HG03342 (cell line): ENCODE data around the gene DCLK1.
"Not testable (repeated sequence)": the region's sequence is repeated elsewhere in the genome, so short reads cannot be mapped to it uniquely, and the experiment has no call there.

Experiments
- ATAC-seq: cut with Tn5 transposase; IDR thresholded peaks from one replicate; pipeline ENCODE4 v1.9.1; 2021; ENCODE audit warnings: mild to moderate bottlenecking, moderate library complexity; ENCODE audit not compliant: unreplicated experiment

DCLK1 gene

GRCh38 chr13:35988648-35989081 is 142.5 kb downstream of the DCLK1 start:
- ATAC-seq, result no peak

DNA sequence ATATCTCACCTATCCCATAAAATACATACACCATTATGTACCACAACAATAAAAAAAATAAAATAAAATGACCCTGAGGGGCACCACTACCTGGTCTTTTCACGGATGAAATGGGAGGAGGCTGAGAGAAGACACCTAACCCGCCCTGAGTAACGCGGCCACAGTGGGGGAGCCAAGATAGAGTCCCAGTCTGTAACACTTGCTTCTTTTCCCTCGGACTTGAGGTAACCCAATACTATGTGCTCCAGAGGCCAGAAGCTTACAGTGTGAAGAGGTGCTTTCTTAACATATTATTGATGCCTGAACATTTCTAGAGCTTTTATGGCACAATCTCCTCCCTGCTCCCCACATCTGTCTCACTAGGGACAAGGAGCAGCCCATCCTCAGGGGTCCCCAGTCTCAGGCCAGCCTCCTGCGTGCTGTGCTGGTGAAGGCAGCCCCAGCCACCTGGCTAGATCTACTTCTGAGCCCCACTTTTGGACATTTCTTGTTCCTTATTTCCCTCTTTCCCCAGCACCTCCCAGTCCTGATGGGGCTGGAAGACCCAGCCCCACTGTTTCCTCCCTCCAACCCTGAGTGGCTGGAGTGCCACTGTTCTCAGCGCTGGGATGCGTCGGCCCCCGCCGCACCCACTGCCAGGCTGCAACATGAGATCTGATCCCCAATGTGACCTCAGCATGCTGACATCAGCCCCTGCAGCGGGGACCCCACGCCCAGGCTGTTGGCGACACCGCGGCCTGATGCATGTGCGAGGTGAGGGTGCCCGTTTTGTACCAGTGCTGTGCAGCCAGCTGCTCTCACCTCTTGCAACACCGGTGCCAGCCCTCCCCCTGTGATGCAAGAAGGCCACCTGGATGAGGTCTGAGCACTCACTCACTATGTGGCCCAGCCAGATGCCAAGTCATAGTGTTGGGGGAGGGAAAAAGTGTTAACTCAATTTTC is 143.3 kb downstream of the DCLK1 start:
- ATAC-seq, result no peak

DNA sequence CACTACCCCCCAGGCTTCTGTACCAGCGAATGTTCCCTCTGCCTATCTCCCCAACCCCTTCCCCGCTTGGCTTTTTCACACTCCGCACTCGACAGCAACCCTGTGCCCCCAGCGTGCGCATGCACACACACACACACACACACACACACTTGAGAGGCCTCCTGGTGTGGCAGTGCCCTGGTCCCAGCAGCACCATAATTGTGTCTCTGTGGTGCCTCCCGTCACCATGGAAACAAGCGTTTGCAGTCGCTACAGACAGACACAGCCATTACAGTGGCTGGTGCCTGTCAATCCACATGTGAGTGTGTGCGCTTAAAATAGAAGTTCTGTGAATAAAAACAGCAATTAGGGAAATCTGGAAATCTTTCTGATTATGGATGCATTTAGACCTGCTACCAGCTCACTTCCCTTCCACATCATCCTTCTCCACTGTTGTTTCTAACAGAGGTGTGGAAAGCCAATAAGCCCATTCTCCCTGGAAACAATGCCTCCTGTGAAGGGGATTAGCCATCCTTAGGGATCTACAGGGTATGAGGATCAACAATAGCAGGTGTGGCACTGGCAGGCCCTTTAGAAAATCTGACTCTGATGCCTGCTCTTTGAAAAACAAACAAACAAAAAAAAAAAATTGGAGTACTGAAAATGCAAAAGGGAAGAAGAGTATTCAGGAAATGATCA is 146.3 kb downstream of the DCLK1 start:
- ATAC-seq, result no peak

DNA sequence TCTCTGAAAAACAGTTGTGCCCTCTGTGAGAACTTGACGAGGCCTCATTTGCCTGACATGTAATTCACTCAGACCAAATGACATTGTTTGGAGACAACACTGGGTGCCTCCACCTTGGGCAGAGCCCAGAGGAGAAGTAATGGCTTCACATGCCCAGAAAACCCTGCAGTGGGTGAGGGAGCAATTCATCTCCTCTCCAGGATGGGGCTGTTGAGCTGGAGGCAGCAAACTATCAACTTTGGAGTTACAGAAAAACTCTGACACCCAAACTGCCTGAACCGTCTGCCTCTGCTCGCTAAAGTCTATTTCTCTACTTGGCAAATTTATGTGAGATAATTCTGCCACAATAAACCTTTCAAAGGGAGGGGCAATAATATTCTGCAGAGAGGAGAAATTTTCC is 146.9 kb downstream of the DCLK1 start:
- no peak for ATAC-seq

DNA sequence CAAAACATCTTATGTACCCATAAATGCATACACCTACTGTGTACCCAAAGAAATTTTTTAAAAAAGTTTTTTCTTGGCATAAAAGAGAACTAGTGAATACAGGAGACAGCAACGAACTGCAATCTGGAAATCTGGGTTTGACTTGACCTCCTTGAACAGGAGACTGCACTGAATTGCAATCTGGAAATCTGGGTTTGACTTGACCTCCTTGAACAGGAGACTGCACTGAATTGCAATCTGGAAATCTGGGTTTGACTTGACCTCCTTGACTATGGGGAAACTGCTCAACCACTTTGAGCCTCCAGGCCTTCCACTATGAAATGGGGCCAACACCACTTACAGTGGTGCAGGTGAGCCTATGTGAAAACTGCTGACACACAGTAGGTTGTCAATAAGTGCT is 147.5 kb downstream of the DCLK1 start:
- ATAC-seq, result not testable (repeated sequence)

DNA sequence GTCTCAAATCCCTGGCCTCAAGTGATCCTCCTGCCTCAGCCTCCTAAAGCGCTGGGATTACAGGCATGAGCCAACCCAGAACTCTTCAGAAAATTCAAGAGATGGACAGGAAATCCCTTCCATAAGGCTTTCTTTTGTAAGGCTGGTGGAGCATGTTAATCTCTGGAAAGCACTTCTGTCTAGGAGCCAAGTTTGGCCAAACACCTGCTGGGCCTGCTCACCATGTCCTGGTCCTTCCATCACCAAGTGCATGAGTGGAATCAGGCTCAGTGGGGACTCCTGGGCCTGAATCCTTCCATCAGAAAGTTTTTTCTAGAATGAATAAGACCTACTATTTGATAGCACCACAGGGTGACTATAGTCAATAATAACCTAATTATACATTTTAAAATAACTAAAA is 148.0 kb downstream of the DCLK1 start:
- ATAC-seq, result no peak

DNA sequence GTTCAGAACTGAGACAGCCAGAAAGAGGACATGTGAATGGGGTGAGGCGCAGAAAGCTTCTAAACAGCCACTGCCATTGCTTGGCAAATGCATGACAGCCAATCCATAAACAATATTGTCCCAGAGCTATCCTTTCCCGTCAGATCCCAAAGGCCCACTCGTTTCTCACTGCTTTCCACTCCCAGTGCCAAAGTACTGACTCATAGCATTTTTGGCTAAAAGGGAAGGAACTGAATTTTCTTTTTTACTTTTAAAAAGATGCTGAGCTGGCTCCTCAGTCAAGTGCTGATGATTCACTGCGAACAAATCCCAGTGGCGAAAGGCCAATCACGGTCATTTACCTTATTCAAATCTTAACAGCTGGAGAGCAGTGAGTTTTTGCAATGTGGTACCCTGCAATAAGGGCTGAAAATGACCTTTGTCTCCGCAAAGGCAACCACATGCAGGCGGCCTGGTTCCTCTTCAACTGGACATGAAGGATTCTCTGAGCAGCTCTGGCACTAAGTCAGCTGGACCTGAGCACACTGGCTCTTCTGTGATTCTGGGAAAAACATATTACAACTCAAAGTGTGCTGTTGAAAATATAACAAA is 151.7 kb downstream of the DCLK1 start:
- ATAC-seq, result no peak

- ATAC-seq, result no peak
Observed at GRCh38 chr13:35978607-35979316, 152.4 kb downstream of the DCLK1 start.

DNA sequence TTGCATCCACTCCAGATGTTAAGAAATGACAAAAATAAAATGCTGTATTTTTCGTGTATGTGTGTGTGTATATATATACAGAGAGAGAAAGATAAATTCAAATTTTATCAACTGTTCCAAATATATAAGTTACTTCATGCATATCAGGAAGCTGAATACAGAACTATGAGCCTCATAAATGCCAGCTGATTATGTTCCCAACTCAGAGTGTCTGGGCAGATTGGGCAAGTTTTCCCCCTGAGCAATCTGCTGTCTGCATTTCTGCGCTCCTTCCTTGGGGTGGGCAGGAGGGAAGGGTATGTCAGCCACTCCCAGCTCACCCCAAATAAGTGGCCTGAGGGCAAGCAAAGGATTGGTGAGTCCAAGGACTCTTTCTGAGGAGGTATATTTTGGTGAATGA is 154.1 kb downstream of the DCLK1 start:
- no peak for ATAC-seq

DNA sequence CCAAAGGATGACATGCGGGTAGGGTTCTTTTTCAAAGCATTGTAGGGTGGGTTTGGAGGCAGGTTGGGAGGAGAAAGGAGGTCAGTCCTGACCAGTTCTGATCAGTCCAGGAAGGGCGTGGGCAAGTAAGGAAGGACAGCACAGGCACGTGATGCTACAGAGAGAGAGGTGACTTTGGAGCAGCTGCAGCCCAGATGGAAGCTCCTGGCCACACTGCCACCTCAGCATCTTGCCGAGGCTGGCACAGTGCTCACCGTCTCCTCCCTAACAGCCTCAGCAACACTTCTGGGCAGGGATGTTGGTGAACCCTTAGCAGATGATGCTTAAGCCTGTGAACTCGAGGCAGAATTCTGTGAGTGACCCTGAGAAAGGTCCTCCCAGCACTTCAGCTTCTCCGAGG is 155.1 kb downstream of the DCLK1 start:
- ATAC-seq, result no peak

DNA sequence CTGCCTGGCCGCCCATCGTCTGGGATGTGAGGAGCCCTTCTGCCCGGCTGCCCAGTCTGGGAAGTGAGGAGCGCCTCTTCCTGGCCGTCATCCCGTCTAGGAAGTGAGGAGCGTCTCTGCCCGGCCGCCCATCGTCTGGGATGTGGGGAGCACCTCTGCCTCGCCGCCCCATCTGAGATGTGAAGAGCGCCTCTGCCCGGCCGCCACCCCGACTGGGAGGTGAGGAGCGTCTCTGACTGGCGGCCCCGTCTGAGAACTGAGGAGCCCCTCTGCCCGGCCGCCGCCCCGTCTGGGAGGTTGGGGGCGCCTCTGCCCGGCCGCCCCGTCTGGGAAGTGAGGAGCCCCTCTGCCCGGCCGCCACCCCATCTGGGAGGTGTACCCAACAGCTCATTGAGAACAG is 164.2 kb downstream of the DCLK1 start:
- ATAC-seq, result not testable (repeated sequence)

- ATAC-seq, result no peak
Observed at GRCh38 chr13:35966024-35966423, 165.2 kb downstream of the DCLK1 start.

DNA sequence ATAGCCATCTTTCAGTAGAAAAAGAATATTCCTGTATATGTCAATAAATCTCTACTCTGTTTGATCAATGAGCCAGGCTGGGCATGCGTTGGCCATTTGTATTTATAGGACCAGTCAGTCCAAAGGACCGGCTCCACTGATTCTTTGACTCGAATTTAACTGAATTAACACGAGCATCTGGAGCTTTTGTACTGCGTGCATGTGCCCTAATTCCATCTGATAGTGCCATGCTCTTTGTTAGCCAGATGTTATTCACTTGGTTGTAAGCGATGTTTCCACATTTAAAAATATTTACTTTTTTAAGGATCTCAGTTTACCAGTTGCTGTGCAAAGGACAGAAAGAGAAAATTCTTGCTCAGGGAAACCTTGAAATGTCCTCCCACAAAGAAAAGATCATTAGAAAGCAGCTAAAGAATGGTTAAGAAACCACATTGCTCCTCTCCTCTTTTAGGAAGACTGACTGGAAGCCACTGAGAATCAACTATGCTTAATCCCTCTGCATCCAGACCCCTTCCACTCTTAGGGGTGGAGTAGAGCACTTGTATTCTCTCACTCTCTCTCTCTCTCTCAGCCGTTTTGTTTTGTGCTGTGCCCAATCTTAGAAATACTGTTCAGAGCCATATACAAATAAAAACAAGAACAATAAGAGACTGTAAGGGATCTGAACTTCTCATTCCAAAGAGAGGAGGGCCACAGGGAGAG is 165.8 kb downstream of the DCLK1 start:
- ATAC-seq, result no peak

GRCh38 chr13:35964863-35965180 is 166.4 kb downstream of the DCLK1 start:
- ATAC-seq, result no peak

DNA sequence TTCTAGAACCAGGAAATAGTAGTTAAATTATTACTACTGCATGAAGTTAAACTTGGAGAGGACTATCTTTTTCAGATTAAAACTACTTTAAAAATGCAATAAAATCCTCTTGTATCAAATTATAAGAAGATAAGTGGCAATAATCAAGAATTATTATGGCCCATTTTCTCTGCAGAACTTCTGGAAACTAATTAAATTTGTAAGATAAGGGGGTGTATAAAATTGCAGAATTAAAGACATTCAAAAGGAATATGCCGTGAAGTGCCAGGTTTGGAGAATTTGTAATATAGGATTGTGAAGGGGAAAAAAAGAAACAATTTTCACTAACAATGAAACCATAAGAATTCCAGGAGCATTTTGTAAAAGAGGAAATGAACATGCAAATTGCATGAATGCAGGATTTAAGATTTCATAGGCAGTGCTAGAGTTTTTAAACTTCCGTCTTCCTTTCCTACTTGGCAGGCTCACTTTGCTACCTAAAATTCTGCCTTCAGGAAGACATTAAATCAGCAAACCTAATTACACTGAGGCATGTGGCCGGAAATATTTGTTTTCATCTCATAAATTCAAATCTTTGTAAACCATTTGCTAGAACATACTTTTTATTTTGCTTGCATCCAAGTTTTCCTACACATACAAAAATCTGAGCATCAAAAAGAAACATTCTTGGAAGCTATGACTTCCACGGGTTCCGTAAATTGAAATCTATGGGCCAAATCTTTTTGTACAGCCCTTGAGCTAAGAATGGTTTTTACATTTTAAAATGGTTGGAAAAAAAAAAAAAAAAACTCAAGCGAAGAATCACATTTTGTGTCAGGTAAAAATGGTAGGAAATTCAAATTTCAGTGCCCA is 166.9 kb downstream of the DCLK1 start:
- no peak for ATAC-seq

DNA sequence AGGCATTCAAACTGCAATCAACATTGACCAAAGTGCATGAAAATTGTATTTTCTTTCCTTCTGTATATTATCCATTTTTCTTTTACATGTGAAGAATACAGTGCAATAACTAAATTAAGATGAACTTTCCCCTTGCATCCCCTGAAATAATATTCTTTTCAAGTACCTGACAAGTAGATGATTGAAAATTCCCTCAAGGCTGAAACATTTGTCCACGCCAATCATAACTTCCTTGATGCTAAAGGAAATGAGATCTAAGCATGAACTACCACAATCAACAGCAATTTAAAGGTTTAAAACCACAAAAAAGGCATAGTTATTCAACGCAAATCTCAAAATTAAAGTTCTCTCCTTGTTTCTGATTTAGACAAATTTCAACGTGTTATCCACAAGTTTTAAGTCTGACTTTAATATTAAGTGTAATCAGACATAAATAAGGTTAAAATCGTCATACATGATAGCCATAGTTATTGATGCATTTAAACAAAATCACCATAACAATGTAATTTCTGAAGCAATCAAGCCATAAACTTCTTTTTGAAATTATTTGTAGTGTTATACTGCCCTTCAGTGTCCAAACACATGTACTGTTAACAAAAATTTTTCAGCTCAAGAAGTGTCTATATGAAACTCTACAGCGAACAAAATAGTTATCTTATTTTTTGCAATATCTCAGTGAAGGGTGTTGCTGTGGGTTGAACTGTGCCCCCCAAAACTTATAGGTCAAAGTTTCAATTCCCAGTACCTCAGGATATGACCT is 169.5 kb downstream of the DCLK1 start:
- ATAC-seq, result no peak

- ATAC-seq, result no peak
Observed at GRCh38 chr13:35961002-35961401, 170.2 kb downstream of the DCLK1 start.

- no peak for ATAC-seq
Observed at GRCh38 chr13:35957996-35958395, 173.2 kb downstream of the DCLK1 start.

DNA sequence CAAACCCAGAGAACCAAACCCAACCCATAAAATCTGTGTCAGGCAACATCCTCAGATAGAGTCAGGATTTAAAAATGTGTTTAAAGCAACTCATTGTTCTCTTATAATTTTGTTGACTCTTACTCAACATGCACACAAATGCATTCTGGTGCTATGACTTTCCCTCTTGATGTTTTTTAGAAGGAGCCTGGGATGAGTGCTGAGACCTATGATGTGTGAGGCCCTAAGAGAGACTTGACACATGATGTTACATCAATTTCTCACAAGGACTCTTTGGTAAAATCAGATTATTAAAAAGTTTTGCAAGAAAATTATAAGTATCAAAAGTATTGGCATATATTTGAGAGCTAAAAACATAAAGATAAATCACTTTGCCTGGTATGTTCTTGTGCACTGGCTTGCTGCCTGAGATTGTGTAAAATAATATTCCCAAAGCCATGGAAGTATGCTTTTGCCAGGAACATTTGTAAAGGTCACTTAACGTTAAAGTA is 173.9 kb downstream of the DCLK1 start:
- ATAC-seq, result no peak
